GM19328 (cell line): Measurements from ENCODE around the gene MAML3.
"Not testable (repeated sequence)": the region's sequence is repeated elsewhere in the genome, so short reads cannot be mapped to it uniquely, and the experiment has no call there.

ENCODE experiments used
- ATAC-seq: cut with Tn5 transposase; IDR thresholded peaks from one replicate; pipeline ENCODE4 v1.9.1; 2021; ENCODE audit warnings: mild to moderate bottlenecking, moderate library complexity; ENCODE audit not compliant: unreplicated experiment

MAML3 gene

GRCh38 chr4:139969635-139970266, 184.2 kb downstream of the MAML3 start:
- ATAC-seq: no peak

GRCh38 chr4:139968831-139969230, 185.2 kb downstream of the MAML3 start:
- no peak for ATAC-seq

- no peak for ATAC-seq
These were observed 187.6 kb downstream of the MAML3 start for GRCh38 chr4:139966383-139966782.

GRCh38 chr4:139965789-139966188, 188.2 kb downstream of the MAML3 start:
- ATAC-seq: no peak

GRCh38 chr4:139963708-139964107, 190.3 kb downstream of the MAML3 start:
- ATAC-seq: no peak

GRCh38 chr4:139962130-139962684, 191.8 kb downstream of the MAML3 start:
- no peak for ATAC-seq

- ATAC-seq: no peak
These were observed 192.5 kb downstream of the MAML3 start for GRCh38 chr4:139961344-139961946.

- ATAC-seq: no peak
These were observed 194.6 kb downstream of the MAML3 start for GRCh38 chr4:139959396-139959795.

- ATAC-seq: no peak
These were observed 195.3 kb downstream of the MAML3 start for GRCh38 chr4:139958739-139959098.

GRCh38 chr4:139957986-139958738, 195.8 kb downstream of the MAML3 start:
- ATAC-seq: no peak

GRCh38 chr4:139957065-139957464, 196.9 kb downstream of the MAML3 start:
- no peak for ATAC-seq

GRCh38 chr4:139956507-139957017, 197.4 kb downstream of the MAML3 start:
- no peak for ATAC-seq

- no peak for ATAC-seq
These were observed 198.4 kb downstream of the MAML3 start for GRCh38 chr4:139955600-139955999.

- no peak for ATAC-seq
These were observed 199.5 kb downstream of the MAML3 start for GRCh38 chr4:139954512-139954911.

GRCh38 chr4:139951021-139951420, 203.0 kb downstream of the MAML3 start:
- ATAC-seq: no peak

GRCh38 chr4:139950568-139950967, 203.4 kb downstream of the MAML3 start:
- ATAC-seq: peak; percentile 90

GRCh38 chr4:139944916-139945315, 209.1 kb downstream of the MAML3 start:
- not testable (repeated sequence) for ATAC-seq

- ATAC-seq: no peak
These were observed 210.7 kb downstream of the MAML3 start for GRCh38 chr4:139943277-139943676.

GRCh38 chr4:139942241-139942640, 211.7 kb downstream of the MAML3 start:
- no peak for ATAC-seq

- no peak for ATAC-seq
These were observed 213.4 kb downstream of the MAML3 start for GRCh38 chr4:139940600-139940999.

GRCh38 chr4:139938414-139938813, 215.6 kb downstream of the MAML3 start:
- no peak for ATAC-seq

- ATAC-seq: no peak
These were observed 218.1 kb downstream of the MAML3 start for GRCh38 chr4:139935911-139936310.
